ENCODE data around the gene NR6A1.

DNA sequence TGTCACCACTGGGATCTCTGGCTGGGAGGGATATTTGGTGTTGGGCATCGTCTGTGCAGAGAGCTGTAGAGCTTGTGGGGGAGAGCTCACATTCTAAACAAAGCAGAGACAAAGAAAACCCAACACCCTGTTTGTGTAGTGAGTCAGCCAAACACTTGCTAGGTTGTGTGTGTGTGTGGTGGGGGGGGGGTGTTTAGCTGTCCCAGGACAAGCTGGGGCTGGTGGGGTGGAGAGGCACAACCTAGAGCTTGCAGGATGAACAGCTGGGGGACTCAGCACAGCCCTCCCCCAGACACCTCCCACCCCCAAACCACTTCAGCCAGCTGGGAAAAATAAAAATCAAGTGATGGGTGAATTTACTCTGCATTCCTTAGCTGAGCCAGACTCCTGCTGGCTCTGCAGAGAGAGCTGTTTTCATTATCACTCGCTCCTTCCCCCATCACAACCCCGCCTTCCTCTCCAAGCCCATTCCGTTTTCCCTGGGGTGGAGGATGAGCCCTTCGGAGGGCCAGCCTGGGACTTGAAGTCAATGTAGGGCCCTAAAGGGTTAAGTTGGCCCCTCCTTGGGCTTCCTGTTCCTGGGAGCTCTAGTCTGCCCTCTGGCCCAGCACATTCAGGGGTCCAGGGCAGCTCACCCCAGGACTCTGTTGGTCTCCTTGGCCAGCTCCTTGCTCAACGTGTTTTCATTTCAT, 8.4 kb upstream of the NR6A1 start:
- TF ChIP-seq, protein P1, sequence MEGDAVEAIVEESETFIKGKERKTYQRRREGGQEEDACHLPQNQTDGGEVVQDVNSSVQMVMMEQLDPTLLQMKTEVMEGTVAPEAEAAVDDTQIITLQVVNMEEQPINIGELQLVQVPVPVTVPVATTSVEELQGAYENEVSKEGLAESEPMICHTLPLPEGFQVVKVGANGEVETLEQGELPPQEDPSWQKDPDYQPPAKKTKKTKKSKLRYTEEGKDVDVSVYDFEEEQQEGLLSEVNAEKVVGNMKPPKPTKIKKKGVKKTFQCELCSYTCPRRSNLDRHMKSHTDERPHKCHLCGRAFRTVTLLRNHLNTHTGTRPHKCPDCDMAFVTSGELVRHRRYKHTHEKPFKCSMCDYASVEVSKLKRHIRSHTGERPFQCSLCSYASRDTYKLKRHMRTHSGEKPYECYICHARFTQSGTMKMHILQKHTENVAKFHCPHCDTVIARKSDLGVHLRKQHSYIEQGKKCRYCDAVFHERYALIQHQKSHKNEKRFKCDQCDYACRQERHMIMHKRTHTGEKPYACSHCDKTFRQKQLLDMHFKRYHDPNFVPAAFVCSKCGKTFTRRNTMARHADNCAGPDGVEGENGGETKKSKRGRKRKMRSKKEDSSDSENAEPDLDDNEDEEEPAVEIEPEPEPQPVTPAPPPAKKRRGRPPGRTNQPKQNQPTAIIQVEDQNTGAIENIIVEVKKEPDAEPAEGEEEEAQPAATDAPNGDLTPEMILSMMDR (IDR thresholded peaks at IDR 0.05), result no peak
- no peak for TF ChIP-seq ZFX (IDR thresholded peaks at IDR 0.05; ENCODE audit: borderline replicate concordance)

Measured in 22Rv1 (cell line).